HepG2 (cell line): Measurements from ENCODE around the gene TUBA4B. TPM values are rescaled to one million over a fixed set of nuclear protein-coding genes. Genes with fewer than 3 reads are reported as not detected.

Source experiments
- ARNT2 ChIP-seq: sonication (generic); formaldehyde crosslinking; IDR thresholded peaks from 2 replicates; pipeline ENCODE4 v1.8.0; 2022; ENCODE audit warnings: mild to moderate bottlenecking, low read depth, missing genetic modification reagents, moderate library complexity
- CEBPG ChIP-seq: IDR thresholded peaks from 2 replicates; pipeline ENCODE4 v1.6.1; 2016
- HIVEP1 ChIP-seq: sonication (generic); formaldehyde crosslinking; IDR thresholded peaks from 2 replicates; pipeline ENCODE4 v1.4.0; 2020; ENCODE audit warnings: mild to moderate bottlenecking, missing genetic modification reagents
- HNF4G ChIP-seq, 2 experiments: sonication (generic) in 1 of 2; formaldehyde crosslinking in 1 of 2; IDR thresholded peaks; 2 replicates each; pipeline versions ENCODE4 v1.4.0 to v1.6.1; 2011 to 2020; ENCODE audit warnings: borderline replicate concordance in 2 of 2, low read depth in 2 of 2, mild to moderate bottlenecking in 2 of 2, low read length in 1 of 2, missing genetic modification reagents in 1 of 2, moderate library complexity in 1 of 2
- MAX ChIP-seq: IDR thresholded peaks from 2 replicates; pipeline ENCODE4 v1.6.1; 2012; ENCODE audit warnings: inconsistent platforms
- MBNL3 ChIP-seq: fragments of 250-450 bp; sonication (Bioruptor Pico); conservative IDR thresholded peaks from 2 replicates; pipeline ENCODE4 v1.8.0; 2022; ENCODE audit warnings: mild to moderate bottlenecking, inconsistent platforms
- NCOR1 ChIP-seq: fragments of 200-600 bp; sonication (generic); IDR thresholded peaks from 2 replicates; pipeline ENCODE4 v1.7.0; 2017; ENCODE audit warnings: antibody characterized with exemption, low read length, borderline replicate concordance
- NFKBIZ ChIP-seq: IDR thresholded peaks from 2 replicates; pipeline ENCODE4 v1.6.1; 2018; ENCODE audit warnings: missing genetic modification reagents, missing compliant biosample characterization
- NPAS2 ChIP-seq: sonication (generic); formaldehyde crosslinking; IDR thresholded peaks from 2 replicates; pipeline ENCODE4 v1.8.0; 2022; ENCODE audit warnings: mild to moderate bottlenecking, missing genetic modification reagents, borderline replicate concordance
- PATZ1 ChIP-seq: sonication (generic); formaldehyde crosslinking; IDR thresholded peaks from 2 replicates; pipeline ENCODE4 v1.4.0; 2020; ENCODE audit warnings: missing genetic modification reagents
- SP1 ChIP-seq, 2 experiments: fragments of 450-650 bp in 1 of 2; sonication (generic) in 1 of 2; formaldehyde crosslinking in 1 of 2; IDR thresholded peaks; 2 replicates each; pipeline versions ENCODE4 v1.4.0 to v1.6.1; 2016 to 2020; ENCODE audit warnings: missing genetic modification reagents in 1 of 2
- SP5 ChIP-seq: IDR thresholded peaks from 2 replicates; pipeline ENCODE4 v1.6.1; 2016; ENCODE audit warnings: low read depth, borderline replicate concordance
- TRAFD1 ChIP-seq: sonication (generic); formaldehyde crosslinking; IDR thresholded peaks from 2 replicates; pipeline ENCODE4 v1.5.1; 2020; ENCODE audit warnings: missing genetic modification reagents, mild to moderate bottlenecking, borderline replicate concordance
- XRCC5 ChIP-seq: fragments of 200-400 bp; formaldehyde crosslinking; optimal IDR thresholded peaks from 2 replicates; pipeline ENCODE3; 2017; ENCODE audit warnings: mild to moderate bottlenecking, low read length
- ZNF552 ChIP-seq: sonication (generic); formaldehyde crosslinking; IDR thresholded peaks from 2 replicates; pipeline ENCODE4 v1.9.0; 2022; ENCODE audit warnings: missing genetic modification reagents, mild to moderate bottlenecking, borderline replicate concordance
- ZNF569 ChIP-seq: sonication (generic); formaldehyde crosslinking; IDR thresholded peaks from 2 replicates; pipeline ENCODE4 v1.5.0; 2020; ENCODE audit warnings: mild to moderate bottlenecking, missing genetic modification reagents, moderate library complexity, borderline replicate concordance
- ZNF574 ChIP-seq: sonication (generic); formaldehyde crosslinking; IDR thresholded peaks from 2 replicates; pipeline ENCODE4 v1.4.0; 2020; ENCODE audit warnings: missing genetic modification reagents
- ZNF616 ChIP-seq: sonication (generic); formaldehyde crosslinking; IDR thresholded peaks from 2 replicates; pipeline ENCODE4 v1.5.0; 2020; ENCODE audit warnings: low read depth, mild to moderate bottlenecking, missing genetic modification reagents
- polyA plus RNA-seq, 8 experiments: library from polyadenylated mRNA; depleted of rRNA in 3 of 8; stranded (reverse) in 7 of 8; unstranded in 1 of 8; fragments of >200 nt; fragmentation: Illumina TruSeq in 4 of 8; extraction: Trizol in 4 of 8; gene quantifications; 2 replicates each; pipeline versions ENCODE4 v1.2.1 to v1.2.3, GENCODE V29; 2011 to 2016; ENCODE audit warnings: low read depth in 4 of 8, missing spikeins in 1 of 8, mixed read lengths in 1 of 8; ENCODE audit not compliant: insufficient read depth in 1 of 8
- total RNA-seq, 5 experiments: library from RNA; depleted of rRNA; stranded (reverse); fragments of >200 nt; fragmentation: Illumina TruSeq; extraction: Trizol; gene quantifications; 2 replicates each; pipeline ENCODE4 v1.2.3, GENCODE V29; 2016; ENCODE audit warnings: low read depth in 1 of 5
- TF ChIP-seq, protein P1 (sequence below): sonication (generic); formaldehyde crosslinking; conservative IDR thresholded peaks from 2 replicates; pipeline ENCODE4 v1.8.0; 2022; ENCODE audit warnings: mild to moderate bottlenecking, moderate library complexity, missing genetic modification reagents

TUBA4B gene
- total and polyA plus RNA-seq, 2 of the 13 experiments (the other 11 are each of a cell fraction or from before 2014, with no cell fraction given) = 0.18 to 0.22 TPM

DNA sequence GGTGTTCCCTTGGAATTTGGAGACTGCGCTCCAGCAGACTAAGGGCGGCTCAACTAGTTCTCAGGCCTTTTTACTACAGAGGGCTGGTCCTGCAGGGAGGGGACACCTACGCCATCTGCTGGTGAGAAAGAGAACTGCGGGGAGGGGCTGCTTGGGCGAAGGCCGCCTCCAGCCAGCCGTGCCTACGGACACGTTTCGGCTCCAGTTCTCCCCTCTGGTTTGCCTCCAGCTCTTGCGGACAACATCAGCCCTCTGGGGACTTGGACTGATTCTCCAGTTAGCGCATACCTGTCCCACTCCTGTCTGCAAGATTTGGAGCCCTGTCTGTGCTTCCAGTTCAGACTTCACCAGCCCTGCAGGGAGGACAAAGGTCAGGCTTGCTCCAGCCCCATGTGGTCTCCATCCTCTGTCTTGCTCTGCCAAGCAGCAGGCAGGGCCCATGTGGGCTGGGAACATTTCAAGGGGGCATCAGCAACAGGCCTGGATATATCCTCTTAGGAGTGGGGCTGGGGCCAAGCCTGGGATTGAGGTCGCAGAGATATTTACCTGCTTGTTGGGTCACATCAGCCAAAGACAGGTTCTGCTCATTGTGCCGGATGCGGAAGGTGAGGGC is 45.8 kb downstream of the TUBA4B start (continued):
- TF ChIP-seq ZNF616 (CRISPR knock-in tag) (0 out of 2 replicates have a peak, but pooled peaks have one; percentile 23), HIVEP1 (peak; percentile 11; the same call in 1 of the 2 replicates), CEBPG (CRISPR knock-in tag) (0 out of 2 replicates have a peak, but pooled peaks have one; percentile 2), MAX (peak; percentile 73), NCOR1 (no peak), SP1 (IDR thresholded peaks at IDR 0.05) (no peak), SP1 (CRISPR knock-in tag; IDR thresholded peaks at IDR 0.05) (0 out of 2 replicates have a peak, but pooled peaks have one; percentile 30), NFKBIZ (CRISPR knock-in tag) (peak; percentile 45; the same call in 1 of the 2 replicates), PATZ1 (CRISPR knock-in tag) (peak; percentile 42; the same call in 1 of the 2 replicates), MBNL3 (CRISPR knock-in tag) (no peak), HNF4G (IDR thresholded peaks at IDR 0.05; ENCODE audit: borderline replicate concordance, low read depth, low read length) (peak; percentile 73; the same call in 1 of the 2 replicates), HNF4G (CRISPR knock-in tag; IDR thresholded peaks at IDR 0.05; ENCODE audit: borderline replicate concordance, low read depth) (no peak; the same call in 1 of the 2 replicates), XRCC5 (peak; percentile 95), TRAFD1 (CRISPR knock-in tag) (0 out of 2 replicates have a peak, but pooled peaks have one; percentile 72), SP5 (CRISPR knock-in tag) (0 out of 2 replicates have a peak, but pooled peaks have one; percentile 14), ARNT2 (CRISPR knock-in tag) (0 out of 2 replicates have a peak, but pooled peaks have one; percentile 62), NPAS2 (CRISPR knock-in tag) (no peak), ZNF552 (0 out of 2 replicates have a peak, but pooled peaks have one; percentile 63), ZNF569 (CRISPR knock-in tag) (0 out of 2 replicates have a peak, but pooled peaks have one; percentile 47), ZNF574 (CRISPR knock-in tag) (peak; percentile 28; the same call in 1 of the 2 replicates)
- TF ChIP-seq, protein P1, sequence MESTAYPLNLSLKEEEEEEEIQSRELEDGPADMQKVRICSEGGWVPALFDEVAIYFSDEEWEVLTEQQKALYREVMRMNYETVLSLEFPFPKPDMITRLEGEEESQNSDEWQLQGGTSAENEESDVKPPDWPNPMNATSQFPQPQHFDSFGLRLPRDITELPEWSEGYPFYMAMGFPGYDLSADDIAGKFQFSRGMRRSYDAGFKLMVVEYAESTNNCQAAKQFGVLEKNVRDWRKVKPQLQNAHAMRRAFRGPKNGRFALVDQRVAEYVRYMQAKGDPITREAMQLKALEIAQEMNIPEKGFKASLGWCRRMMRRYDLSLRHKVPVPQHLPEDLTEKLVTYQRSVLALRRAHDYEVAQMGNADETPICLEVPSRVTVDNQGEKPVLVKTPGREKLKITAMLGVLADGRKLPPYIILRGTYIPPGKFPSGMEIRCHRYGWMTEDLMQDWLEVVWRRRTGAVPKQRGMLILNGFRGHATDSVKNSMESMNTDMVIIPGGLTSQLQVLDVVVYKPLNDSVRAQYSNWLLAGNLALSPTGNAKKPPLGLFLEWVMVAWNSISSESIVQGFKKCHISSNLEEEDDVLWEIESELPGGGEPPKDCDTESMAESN (CRISPR knock-in tag) = 0 out of 2 replicates have a peak, but pooled peaks have one; percentile 34
